Stimulated activated CD4-positive, alpha-beta T cell treated with anti-CD3 and anti-CD28 coated beads, Interleukin-1b, Interleukin-23, amount 100 ng/mL, for 4 hours (primary cell): Measurements from ENCODE around the gene SSPN.
"Not testable (repeated sequence)": the region's sequence is repeated elsewhere in the genome, so short reads cannot be mapped to it uniquely, and the experiment has no call there.

ENCODE experiments used
- DNase-seq, 2 donors: peaks; one replicate each; pipeline ENCODE4 v3.0.0-alpha.2; 2020; ENCODE audit warnings: low read depth in 2 of 2

Gene SSPN

DNA sequence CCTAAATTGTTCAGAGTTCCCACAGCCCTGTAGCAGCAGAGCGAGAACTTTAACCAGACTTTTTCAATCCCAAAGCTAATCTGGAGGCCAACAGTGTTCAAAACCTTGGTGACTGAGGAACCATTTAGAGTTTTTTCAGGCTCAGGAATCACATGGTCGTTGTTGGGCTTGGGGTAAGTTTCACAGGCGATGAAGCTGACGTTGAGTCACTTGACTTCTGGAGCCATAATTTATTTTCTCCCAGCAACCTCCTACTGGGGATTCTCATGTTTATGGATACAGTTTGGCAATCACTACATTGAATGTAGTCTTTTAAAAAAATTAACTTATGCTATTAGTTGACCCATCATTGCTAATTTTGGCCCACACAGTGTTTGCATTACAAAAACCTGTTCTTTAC is 34.5 kb downstream of the SSPN start:
- DNase-seq: no peak

DNA sequence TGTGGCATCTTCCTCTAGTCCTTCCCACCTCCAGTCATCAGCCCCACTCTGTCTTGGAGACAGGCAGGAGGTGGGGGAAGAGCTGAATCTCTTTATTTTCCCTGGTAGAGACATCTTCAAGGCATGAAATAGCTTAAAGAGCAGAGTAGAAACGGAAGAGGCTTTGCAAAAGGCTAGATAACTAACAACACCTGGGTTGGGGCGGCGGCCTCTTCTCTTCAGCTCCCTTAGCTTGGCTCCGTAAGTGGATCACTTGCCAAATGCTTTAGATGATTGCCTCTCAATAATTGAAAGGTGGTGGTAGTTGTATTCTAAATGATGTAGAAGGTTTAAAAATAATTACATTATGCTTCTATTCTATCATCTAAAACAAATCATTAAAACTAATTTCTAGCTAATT is 36.1 kb downstream of the SSPN start:
- DNase-seq: no peak

DNA sequence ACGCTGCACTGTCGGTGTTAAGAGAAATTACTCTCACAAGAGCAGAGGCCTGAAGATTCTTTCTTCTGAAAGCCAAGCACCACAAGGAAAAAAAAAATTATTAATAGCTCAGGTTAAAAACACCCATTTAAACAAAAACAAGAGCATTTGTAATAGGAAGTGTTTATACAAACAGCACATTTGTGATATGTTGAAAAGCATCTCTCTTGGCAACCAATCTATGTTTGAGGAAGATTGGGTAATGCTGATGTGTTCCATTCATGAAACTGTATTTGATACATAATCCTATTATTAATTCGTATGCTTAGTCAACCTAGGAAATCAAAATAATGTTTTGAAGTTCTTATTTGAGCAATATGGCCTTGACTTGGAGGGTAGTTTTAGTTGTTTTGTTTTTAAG is 36.5 kb downstream of the SSPN start:
- DNase-seq: no peak

DNA sequence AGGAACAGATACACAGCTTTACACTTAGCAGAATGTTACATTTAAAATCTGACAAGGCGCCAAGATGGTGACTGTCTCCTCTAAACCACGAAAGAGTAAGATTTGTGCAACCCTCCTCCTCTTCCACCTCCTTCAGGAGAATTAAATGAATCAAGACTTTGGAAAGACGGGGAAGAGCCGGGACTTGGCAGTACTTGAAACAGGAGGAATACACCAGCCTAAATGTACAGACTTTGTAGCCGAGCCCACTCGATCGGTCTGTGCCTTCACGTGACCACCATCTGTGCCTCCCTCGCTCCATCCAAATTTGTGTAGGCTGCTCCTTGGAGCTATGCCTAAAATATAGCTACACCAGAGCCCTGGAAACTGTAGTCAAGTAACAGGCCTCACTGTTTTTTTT is 38.3 kb downstream of the SSPN start:
- DNase-seq: no peak

DNA sequence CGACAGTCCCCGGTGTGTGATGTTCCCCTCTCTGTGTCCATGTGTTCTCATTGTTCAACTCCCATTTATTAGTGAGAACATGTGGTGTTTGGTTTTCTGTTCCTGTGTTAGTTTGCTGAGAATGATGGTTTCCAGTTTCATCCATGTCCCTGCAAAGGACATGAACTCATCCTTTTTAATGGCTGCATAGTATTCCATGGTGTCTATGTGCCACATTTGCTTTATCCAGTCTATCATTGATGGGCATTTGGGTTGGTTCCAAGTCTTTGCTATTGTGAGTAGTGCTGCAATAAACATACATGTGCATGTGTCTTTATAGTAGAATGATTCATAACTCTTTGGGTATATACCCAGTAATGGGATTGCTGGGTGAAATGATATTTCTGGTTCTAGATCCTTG is 40.1 kb downstream of the SSPN start:
- DNase-seq: not testable (repeated sequence)

GRCh38 chr12:26238341-26239121 is 43.2 kb downstream of the SSPN start:
- DNase-seq: no peak

DNA sequence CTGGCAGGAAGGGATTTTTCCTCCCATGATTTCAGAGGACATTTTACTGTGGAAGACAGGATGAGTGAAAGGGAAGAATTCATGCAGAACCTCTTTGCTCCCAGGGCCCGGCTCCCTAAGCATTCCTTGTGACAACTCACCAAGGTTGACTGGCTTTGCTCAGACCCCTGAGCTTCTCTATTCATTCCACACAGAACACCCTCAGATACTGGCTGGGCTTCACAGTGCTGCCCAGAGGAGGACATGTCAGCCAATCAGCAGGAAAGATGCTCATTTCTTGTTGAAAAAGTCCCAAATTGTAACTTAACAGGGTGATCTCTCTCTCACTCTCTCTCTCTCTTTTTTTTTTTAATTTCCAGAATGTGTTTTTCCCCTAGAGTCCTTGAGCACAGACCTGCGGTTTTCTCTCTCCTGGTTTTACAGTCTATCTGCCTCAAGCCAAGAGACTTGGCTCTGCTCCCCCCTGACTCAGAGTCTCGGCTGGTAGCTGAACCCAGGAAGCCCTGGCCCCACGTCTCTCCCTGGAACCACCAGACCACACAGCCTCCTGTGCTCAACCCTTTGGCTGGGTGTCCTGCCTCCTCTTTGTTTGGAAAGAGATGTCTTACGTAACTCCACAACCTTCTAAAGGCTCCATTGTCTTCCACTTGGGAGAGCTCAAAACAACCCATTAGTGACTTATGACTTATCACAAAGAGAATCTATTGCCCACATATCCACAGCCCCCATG is 43.9 kb downstream of the SSPN start:
- DNase-seq: no peak

GRCh38 chr12:26239852-26240815 is 44.8 kb downstream of the SSPN start:
- DNase-seq: no peak

GRCh38 chr12:26241080-26241479 is 45.7 kb downstream of the SSPN start:
- no peak for DNase-seq

DNA sequence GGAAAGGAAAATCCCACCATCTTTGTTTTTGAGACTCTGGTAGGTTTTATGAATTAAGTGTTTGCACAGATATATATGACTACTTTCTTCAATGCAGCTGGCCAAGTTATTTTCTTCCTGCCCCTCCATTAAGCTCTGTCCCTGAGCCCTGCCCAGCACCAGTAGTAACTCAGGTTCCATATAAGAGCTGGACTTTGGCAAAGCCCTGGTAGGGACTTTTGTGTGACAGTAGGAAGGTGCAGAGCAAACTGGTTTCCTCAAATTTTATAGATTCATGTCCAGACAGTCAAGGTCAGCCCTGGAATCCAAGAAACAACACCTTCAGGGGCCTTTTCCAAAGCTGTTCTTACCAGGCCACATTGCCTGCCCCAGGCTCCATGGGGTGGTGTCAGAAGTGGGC is 47.3 kb downstream of the SSPN start:
- DNase-seq: no peak

DNA sequence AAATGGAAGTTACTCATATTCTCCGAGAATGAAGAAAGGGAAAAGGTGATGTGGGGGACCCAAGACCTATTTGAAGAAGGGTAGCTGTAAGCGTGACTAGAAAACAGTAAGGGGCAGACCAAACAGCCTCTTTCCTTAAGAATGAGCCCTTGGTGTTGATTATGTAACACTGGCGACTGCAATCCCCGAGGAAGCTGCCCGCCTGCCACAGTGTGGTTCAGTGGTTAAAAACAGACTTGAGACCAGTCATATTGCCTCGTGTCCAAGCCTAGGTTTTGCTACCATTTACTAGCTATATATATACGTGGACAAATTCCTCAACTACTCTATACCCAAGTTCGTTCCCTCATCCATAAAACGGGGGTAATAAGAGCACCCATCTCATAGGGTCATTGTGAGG is 49.1 kb downstream of the SSPN start:
- no peak for DNase-seq

DNA sequence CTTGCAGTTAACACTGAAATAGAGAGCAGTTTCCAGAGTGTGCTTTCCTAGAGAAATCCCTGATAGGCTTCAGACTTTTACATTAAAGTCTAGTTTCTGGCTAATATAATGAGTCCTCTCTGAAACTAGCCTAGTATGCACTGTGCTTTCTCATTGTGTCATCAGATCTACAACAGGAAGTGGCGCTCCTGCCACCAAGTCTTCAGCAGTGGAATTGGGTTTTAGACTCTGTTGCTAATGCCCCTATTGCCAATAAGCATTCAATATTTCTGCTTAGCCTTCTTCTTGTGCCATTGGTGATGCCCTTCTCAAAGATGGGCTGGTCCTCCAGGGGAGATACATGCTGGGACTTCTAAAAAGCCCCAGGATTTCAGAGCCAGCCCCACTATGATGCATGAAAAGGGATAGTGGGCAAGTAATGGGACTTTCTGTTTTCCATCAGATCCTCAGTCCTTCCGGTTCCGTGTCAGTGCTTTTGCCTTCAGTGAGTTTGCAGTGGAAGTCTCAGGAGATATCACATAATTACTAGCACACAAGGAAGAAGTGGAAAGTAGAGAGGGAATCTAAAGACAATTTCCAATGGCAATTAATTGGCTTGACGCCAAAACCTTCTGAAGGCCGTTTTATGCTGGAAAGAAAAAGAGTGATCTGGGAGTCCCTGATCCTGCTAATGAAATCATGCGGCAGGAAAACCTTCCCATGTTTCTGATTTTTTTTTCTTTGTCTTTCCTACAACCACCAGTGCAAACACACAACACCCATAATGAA is 50.0 kb downstream of the SSPN start:
- no peak for DNase-seq

DNA sequence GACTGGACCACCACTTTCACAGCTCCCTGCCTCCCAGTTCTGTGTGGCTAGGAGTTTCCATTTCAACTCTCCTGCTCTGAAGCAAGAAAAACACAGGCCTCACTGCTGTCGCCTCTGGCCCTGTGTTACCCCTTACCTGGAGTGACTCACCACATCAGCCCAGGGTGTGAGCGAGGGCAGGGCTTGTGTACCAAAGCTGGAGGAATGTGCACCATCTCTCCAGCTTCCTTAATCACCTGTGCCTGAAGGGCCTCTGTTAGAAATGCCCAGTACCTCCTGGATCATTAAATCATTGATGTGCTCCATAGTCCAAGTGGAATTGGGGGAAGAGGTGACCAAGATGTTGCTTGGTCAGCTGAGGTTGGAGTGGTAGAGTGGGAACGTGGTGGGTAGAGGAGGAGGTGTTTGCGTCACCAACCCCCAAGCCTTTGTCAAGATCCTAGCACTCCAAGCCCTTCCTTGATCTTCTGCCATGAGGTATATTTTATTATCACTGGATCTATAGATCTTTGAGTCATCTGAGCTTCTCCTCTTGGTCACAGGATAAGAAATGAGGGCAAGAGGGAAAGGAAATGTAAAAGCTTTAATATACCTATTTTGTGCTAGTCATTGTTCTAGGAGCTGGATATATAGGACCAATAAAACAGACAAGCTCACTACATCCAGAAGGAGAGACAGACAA is 51.3 kb downstream of the SSPN start:
- no peak for DNase-seq

GRCh38 chr12:26247873-26248272 is 52.5 kb downstream of the SSPN start:
- DNase-seq: no peak

DNA sequence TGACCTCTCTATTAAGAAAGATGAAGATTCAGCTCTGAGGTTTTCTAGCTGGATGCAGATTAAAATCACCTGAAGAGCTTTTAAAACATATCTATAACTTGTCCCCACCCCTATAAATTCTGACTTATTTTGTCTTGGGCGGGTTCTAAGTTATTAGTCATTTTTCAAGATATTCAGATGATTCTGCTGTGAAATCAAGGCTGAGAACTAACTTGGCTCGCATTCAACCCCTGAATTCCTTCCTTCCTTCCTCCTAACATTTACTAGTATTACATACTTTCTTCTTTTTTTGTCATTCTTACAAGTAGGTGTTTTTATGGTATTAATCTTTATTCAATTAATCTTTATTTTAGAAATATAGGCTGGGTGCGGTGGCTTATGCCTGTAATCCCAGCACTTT is 55.4 kb downstream of the SSPN start:
- DNase-seq: no peak

DNA sequence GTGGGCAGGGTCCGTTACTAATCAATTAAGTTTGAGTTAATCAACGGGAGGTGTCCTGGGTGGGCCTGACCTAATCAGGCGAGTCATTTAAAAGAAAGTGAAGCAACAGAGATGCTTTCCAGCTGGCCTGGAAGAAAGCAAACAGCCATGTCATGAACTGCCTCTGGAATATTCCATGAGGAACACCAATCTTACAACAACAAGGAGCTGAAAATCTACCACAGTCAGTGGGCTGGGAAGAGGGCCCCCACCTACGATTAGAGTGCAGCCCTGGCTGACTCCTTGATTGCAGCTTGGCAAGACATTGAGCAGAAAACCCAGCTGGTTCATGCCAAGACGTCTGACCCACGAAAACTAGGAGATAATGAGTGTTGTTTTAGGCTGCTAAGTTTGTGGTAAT is 56.2 kb downstream of the SSPN start:
- DNase-seq: no peak

DNA sequence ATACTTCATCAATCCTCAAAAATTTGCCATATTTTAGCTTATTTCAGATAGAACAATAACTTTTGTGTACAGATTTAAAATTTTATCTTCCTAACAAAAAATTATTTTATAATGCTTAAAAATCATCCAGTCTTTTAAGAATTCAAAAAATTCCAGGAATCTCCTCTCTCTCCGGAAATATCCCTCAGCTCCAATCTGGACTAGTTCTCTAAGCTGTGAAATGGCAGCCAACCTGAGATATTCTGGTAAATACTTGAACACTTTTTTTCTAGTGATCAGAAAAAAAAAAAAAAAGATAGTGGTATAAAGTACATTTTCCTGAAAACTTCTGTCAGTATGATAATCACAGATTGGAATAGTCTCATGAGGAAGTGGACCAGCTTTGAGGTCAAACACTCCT is 57.6 kb downstream of the SSPN start:
- DNase-seq: no peak

GRCh38 chr12:26255893-26256645 is 60.7 kb downstream of the SSPN start:
- DNase-seq: no peak

DNA sequence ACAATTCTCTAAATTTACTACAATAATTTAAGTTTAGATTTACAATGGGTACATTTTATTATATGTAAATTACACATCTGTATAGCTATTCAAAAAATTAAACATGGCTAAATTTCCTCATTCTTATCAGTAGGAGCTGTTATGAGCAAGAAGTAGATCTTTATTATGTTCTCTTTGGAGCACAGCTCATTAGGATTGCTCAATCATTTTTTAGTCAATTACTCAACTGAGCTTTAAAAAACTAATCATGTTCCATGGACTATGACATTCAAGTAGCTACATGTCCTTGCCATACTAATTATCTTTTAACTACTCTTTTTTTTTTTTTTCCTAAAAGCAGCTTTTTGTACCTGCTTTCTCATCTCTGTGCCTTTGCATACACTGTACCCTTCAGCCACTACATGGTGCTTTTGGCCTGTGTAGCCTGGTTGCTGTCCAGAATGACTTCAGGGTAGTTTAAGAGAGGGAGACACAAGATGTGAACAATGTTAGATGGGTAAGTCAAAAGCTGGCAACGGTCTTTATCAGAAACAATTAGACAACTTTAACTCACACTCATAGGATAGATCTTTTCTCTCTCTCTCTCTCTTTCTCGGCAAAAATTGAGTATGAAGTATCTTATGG is 69.0 kb downstream of the SSPN start:
- DNase-seq: no peak

DNA sequence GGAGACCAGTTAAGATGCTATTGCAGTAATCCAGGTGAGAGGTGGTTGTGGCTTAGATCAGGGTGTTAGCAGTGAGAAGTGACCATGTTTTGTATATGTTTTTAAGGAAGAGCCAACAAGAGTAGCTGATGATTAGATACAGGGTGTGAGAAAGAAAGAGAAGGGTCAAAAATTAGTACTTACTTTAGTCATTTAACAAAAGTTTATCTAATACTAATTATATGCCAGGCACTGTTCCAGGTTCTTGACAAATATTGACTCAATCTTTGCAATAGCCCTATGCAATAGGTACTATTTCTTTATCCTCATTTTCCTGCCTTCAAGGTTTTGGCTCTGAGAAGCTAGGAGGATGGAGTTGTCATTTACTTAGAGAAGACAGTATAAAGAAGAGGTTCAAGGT is 70.2 kb downstream of the SSPN start:
- no peak for DNase-seq
